Posterior vena cava (tissue), 2 donors: Measurements from ENCODE around the gene RAB10. TPM values are rescaled to one million over a fixed set of nuclear protein-coding genes. Genes with fewer than 3 reads are reported as not detected.

Source experiments
- DNase-seq: peaks from one replicate; pipeline ENCODE4 v3.0.0-alpha.2; 2020; ENCODE audit warnings: low spot score
- intact Hi-C, 2 donors: fragments of 100-400 bp; cut with DNase I; formaldehyde crosslinking; loops; one replicate each; pipeline versions ENCODE4 v1.14.1 to v1.14.2; 2022 to 2023
- total RNA-seq, 2 donors: library from RNA; stranded (reverse); fragmentation: NEBNext Ultra II Directional; extraction: Animal tissue kit (Norgen Biotek cat#: 25700); gene quantifications; one replicate each; pipeline ENCODE4 v1.2.1, GENCODE V29; 2021
- donor health status: DM: yes; HTN: yes; CAD: no.
- donor health status: DM: yes; HTN: yes; CAD: no.

Gene RAB10
- total RNA-seq, 2 donors from 2014 or later, result 86.1 to 94.6 TPM

DNA sequence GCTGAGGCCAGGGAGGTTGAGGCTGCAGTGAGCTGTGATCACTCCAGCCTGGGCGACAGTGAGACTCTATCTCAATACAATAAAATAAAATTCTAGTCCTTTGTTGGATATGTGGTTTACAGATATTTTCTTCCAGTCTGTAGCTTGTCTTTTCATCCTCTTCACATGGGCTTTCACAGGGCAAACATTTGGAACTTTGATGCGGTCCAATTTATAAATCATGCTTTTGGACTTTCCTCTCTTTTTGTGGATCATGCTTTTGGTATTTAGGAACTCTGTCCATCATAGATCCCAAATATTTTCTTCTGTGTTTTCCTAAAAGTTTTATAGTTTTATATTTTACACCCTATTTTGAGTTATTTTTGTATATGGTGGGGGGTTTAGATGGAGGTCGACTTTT is 14.9 kb downstream of the RAB10 start:
- DNase-seq, result no peak
- intact Hi-C loops, result no loop called here

DNA sequence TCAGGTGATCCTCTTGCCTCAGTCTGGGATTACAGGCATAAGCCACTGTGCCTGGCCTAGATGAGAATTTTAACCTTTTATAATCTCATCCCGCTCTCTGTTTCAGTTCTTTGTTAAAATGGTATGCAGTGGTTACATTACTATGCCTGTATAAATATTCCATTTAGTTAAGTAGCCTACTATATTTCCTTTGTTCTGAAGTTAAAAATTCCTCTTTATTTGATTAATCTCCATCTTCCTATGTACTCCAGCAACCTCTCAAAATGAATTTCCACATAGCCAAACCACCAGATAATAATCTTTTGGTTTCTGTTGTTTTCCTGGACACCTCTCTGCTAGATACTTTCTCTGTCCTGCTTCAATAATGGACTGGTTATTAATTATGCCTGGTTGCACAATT is 15.8 kb downstream of the RAB10 start:
- no peak for DNase-seq
- intact Hi-C loops, result no loop called here

DNA sequence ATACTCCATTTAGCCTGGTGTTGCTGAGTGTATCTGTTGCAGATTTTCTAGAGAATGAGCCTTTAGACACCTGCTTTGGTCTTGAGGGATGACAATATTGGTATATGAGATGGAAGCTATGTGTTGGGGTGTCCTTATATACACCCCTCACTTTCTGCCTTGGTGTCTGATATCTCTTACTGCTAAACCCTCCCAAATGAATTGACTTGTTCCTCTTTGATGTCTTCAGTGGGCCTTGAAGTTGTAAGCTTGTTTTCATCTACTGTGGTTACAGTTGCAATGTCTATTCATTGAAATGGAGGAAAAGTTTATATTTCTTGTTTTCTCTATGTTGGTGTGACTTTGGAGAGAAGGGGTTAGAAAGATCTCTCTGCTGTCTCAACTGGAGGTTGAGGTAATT is 18.9 kb downstream of the RAB10 start:
- intact Hi-C loops, result no loop called here
- no peak for DNase-seq

DNA sequence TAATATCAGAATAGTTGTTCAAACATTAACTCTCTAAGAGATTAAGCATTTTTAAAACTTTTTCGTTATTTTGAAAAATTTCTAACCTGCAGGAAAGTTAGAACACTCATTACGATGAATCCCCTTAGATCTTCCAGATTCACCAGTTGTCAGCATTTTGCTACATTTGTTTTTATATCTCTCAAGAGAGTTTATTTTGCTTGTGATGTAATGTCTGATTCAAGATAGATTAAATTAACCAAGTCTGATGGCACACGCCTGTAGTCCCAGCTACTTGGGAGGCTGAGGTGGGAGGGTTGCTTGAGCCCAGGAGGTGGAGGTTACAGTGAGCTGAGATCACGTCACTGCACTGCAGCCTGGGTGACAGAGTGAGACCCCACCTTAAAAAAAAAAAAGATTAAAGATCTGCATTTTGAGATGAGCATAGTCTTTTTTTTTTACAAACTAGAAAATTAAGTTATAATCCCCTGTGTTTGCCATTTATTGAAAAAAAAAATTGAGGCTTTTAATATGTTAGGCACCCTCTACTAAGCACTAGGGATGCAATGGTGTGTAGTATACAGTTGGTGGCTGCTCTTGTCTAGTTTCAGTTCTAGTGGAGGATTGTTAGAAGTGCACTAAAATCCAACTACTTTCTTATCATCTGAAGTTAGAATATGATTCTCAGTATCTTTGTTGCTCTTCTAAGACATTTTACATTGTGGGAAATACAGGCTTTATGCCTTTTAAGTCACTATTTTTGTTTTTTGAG is 20.9 kb downstream of the RAB10 start:
- no peak for DNase-seq
- intact Hi-C loops, result no loop called here

DNA sequence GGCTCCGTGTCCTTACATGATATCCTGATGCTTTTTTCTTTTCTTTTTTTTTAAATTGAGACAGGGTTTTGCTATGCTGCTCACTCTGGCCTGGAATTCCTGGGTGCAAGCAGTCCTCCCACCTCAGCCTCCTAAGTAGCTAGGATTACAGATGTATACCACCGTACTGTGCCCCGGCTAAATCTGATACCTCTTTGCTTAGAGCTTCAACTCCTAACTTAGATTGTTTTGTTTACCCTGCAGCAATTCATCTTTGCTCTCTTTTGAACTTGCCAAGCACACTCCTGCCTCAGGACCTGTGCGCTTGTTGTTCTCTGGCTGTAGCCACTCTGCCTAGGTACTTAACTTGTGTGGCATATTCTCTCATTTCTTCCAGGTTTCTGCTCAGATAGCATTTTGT is 24.5 kb downstream of the RAB10 start:
- no peak for DNase-seq
- intact Hi-C loops, result no loop called here

DNA sequence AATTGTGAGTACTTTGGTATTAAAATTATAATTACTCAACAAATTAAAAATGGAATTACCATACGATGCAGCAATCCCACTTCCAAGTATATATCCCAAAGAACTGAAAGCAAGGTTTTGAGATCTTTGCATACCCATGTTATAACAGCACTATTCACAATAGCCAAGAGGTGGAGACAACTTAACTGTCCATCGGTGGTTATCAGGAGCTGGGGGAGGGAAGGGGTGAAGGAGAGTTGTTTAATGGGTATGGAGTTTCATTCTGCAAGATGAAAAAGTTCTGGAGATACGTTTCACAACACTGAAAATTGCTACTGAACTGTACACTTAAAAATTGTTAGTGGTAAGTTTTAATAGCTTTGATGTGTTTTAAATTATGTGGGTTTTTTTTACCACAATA is 25.7 kb downstream of the RAB10 start:
- no peak for DNase-seq
- intact Hi-C loops, result no loop called here

DNA sequence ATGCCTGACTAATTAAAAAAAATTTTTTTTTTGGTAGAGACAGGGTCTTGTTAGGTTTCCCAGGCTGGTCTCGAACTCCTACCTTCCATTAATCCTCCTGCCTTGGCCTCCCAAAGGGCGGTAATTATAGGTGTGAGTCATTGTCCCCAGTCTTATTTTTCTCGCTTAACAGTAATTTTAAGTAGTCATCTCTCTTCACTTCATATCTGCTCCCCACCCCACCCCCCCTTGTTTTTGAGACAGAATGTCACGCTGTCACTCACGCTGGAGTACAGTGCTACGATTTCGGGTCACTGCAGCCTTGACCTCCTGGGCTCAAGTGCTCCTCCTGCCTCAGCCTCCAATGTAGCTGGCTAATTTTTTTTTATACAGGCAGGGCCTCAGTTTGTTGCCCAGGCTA is 27.7 kb downstream of the RAB10 start:
- DNase-seq, result no peak

DNA sequence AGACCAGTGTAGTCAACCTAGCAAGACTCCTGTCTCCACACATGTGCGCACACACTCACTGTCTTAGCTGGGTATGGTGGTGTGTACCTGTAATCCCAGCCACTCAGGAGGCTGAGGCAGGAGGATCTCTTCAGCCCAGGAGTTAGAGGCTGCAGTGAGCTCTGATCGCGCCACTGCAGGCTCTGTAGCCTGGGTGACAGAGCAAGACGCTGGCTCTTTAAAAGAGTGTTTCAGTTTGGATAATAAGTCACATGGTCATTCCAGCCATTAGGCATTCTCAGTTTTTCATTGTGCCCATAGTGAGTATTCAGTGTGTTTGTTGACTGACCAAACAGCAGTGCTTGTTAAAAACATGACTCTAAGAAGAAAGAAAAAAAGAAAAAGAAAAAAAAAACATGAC is 31.0 kb downstream of the RAB10 start:
- intact Hi-C loops, result no loop called here
- DNase-seq, result no peak

More for the DNA sequence above, 27.7 kb downstream of the RAB10 start:
- intact Hi-C loops, result no loop called here

DNA sequence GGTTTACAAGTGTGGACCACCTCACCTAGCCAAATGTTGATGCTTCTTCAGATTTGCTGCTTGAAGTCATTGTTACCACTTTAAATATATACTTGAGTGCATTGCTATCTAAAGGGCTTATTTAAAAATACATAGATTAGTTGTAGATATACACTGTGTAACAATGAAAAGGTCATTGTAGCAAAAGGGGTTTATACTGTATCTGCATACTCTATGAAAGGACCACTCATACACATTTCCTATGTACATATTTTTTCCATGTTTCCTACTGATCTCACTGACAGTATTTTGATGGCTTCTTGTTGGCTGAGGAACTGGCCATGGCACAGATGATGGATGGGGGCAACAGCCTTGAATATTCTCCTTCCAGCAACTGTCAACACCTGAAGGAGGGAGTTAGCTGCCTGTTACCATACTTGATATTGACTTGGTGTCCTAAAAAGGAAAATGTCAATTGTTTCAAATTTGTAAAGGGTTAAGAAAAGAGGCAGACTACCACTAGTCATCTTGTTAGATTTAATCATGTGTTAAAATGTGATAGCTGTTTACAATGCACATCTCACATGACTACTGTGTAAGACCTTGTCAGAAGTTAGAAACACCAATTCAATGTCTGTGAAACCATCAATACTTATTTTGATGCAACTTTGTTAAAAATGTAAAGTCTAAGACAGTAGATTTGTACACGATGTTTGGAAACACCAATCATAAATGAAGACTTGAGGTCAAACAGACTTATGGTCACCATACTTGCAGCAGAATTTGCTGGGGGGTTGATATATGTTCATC is 33.5 kb downstream of the RAB10 start:
- intact Hi-C loops, result no loop called here
- DNase-seq, result no peak

DNA sequence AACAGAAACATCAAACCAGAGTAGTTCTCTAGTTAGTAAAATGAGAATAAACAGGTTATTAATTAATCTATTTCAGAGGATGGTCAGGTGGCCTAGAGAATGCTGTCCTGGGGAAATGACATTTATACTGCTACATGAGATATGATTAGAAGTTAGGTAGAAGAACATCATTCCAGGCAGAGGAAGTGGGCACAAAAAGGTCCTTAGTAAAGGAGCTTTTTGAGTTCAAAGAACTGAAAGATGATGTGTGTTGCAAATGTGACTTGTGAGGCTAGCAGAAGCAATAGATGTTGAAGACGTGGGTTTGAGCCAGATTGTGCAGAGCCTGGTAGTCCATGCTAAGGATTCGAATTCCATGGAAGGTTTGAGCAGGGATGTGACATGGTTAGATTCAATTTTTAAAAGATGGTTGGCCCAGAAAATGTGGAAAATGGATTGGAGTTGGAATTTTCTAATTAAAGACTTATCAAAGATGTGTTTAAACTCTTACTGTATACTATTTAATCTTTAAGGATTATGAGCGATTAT is 34.2 kb downstream of the RAB10 start:
- intact Hi-C loops, result loop anchor here in 1 of 2 donors (1.0 kb wide), 1 partner anchor 26 kb away; no protein-coding TSS in a partner anchor
- no peak for DNase-seq

DNA sequence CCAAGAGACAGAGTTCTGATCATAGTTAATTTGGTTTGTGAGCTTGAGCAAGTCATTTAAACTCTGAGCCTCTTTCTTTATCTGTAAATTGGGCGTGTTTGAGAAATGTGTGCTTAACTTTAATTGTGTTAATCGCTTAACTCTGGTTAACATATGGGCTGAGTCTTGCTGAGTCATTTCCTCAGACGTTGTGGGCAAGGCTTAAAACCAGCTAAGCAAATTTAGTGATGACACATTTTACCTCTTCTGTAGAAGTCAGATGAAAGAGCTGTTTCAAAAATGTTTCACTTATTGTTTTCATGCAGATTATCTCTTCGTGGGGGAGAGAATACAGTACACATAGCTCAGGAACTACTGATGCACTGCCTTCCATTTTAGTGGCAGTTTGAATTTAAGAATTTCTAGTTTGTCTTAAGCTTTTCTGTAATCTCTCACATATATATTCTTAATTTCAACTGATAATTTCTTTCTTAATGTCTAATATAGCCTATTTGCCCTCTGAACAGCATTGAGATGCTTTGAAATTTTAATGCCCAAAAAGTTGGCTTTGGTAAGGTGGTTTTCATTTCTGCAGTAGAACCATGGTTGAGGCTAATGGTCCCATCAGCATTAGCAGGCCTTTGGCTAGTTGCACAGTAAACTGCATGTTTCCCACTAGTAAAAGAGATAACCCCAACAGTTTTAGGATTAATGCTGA is 34.9 kb downstream of the RAB10 start:
- DNase-seq, result no peak
- intact Hi-C loops, result loop anchor here in 1 of 2 donors (1.0 kb wide), 1 partner anchor 26 kb away; no protein-coding TSS in a partner anchor

DNA sequence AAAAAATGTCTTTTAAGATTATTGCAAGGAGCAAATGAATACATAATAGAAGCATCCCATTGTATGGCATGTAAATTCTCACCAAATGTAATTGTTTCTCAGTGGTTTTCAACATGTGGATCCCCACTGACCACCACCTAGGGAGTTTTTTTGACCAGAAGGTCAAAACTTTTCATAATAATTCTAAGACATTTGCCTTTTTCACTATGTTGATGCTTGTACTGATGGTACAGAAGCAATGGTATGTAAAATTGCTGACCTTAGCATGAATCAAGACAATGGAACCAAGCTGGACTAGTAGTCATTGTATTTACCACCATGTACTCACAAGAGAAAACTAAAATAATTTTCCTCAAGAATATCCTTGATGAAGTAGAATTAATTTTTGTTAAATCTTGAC is 36.8 kb downstream of the RAB10 start:
- no peak for DNase-seq
- intact Hi-C loops, result no loop called here

DNA sequence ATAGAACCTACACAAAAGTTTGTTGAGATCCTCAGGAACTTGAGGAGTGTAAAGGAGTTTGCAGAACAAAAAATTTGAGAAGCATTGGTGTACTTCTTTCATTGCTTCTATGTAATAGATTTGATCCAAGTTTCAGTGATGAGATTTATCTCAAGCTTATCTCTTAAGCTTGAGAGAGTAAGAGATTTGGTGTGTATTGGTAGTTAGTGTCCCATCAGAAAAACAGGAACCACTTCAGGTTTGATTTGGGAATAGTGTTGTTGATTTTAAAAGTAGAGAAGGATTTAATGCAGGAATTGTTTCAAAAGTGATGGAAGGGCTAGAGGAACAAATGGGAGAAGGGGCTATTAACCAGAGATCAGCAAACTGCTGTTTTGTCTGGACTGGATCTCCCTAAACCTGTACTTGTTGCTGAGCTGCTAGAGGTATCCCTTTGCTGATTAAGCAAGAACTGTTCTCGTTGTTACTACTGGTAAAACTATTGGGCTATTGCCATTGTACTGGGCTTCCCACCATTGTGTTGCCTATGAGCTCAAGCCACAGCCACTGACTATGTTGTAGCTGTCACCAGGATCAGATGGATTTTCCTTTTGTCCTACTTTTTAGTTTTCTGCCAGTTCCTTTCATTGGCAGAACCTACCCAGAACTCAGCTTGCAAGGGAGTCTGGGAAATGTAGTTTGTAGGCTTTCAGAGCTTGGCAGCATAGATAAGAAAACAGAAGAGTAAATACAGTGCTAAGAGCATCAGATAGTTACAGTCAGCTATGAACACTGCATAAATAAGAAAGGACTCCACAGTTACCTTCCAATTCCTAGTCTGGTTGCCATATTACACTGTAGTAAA is 39.3 kb downstream of the RAB10 start:
- intact Hi-C loops, result no loop called here
- DNase-seq, result no peak

DNA sequence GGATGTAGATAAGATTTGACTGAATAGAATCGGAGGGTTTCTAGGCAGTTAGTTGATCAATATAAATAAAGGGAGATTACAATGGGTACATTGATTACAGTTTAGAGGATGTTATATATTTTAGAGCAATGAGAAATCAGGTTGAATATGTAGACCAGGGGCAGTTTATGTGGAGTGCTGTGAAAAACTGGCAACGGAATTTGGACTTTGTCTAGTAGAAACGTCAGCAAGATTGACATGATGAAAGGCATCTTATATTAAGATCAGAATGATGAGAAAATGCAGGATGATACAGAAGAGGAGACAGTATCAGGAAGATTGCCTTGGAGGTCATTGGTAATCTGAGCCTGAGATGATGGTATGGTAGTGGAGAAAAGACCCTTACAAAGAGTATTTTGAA is 39.9 kb downstream of the RAB10 start:
- intact Hi-C loops, result no loop called here
- DNase-seq, result no peak

DNA sequence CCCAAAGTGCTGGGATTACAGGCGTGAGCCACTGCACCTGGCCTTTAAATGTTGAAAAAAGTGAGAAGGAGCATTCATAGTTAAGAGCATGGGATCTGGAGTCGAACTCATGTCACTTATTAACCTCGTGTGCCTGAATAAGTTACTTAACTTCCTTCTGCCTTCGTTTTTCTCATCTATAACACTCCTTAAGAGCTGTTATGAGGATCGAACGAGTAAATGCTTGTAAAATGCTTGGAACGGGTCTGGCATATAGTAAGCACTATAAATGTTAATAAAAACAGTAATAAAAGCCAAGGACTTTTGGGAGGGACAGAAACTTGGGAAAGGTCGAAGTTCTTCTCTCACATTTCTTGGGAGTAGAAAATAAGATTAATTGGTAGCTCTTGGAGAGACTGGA is 40.8 kb downstream of the RAB10 start:
- DNase-seq, result no peak
- intact Hi-C loops, result no loop called here

DNA sequence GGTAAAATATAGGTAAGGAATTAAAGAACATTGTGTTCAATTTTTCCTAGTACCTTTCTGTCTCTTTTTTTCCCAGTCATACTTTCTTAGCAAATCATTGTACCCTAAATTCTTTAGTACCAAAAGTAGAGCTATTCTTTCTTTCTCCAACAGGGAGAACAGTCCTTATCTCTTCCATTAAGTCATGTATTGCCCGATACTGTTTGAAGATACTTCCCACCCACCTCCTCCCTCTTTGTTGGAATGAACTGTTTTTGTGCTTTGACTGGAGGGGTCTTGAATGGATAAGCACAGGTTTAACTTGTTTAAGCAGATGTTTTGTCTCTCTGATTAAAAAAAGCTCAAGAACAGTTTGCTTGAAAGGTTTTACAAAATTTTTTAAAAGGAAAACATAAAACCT is 41.3 kb downstream of the RAB10 start:
- intact Hi-C loops, result no loop called here
- no peak for DNase-seq

DNA sequence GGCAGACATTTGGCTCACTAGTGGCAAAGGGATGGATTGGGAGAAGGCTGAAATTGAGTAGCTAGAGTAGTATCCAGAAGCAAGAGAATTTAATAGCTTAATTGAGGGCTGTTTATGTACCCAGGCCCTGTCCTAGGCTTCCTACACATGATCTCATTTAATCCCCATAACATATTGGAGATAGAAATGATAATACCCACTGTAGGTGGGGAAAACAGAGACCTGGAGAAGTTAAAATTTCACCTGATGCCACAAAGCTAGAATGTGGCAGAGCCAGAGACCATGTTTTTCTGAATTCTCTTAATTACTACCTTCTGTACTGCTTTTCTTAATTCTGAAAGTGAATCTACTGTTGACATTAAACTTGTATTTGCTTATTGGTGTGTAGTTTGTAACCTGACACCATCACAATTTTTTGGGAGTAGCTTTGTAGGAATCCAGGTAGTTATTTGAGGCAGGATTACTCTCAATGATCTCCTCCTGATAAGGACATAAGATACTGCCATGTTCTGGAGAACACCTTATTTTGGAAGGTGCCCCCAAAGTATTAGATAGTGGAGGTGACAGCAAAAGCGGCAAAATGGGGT is 42.2 kb downstream of the RAB10 start:
- intact Hi-C loops, result no loop called here
- no peak for DNase-seq

DNA sequence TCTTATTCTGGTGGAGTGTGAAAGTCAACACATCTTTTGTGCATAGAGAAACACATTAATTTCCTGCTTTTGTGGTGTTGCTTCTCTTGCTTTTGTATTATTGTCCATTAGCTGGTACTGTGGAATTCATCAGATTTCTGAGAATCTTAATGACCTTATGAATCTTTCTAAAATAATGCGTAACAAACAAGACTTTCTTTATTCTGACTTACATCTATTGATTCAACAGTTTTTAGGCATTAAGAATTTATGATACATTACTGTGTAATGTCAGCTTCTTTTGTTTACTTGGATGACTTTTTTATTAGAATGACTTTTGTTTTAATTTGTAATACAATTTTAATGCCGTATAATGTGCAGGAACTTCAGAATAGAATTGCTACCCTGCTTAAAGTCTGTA is 43.4 kb downstream of the RAB10 start:
- intact Hi-C loops, result no loop called here
- DNase-seq, result no peak

DNA sequence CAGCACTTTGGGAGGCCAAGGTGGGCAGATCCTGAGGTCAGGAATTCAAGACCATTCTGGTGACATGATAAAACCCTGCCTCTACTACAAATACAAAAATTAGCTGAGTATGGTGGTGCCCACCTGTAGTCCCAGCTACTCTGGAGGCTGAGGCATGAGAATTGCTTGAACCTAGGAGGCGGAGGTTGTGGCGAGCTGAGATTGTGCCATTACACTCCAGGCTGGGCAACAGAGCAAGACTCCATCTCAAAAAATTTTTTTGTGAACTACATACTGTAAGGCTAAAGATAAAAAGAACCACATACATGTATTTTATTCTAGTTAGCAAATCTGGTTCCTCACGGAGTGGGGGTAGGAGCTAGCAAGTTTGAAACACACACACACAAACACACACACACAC is 45.1 kb downstream of the RAB10 start:
- intact Hi-C loops, result no loop called here
- no peak for DNase-seq
